Activated T-cell treated with anti-CD3 and anti-CD28 coated beads, Interleukin-2, amount 50 U/mL, for 48 hours (primary cell): Measurements from ENCODE around the gene STIP1.

ENCODE experiments used
- DNase-seq, 2 experiments: peaks; one replicate each; pipeline ENCODE4 v3.0.0-alpha.2; 2020

Gene STIP1

DNA sequence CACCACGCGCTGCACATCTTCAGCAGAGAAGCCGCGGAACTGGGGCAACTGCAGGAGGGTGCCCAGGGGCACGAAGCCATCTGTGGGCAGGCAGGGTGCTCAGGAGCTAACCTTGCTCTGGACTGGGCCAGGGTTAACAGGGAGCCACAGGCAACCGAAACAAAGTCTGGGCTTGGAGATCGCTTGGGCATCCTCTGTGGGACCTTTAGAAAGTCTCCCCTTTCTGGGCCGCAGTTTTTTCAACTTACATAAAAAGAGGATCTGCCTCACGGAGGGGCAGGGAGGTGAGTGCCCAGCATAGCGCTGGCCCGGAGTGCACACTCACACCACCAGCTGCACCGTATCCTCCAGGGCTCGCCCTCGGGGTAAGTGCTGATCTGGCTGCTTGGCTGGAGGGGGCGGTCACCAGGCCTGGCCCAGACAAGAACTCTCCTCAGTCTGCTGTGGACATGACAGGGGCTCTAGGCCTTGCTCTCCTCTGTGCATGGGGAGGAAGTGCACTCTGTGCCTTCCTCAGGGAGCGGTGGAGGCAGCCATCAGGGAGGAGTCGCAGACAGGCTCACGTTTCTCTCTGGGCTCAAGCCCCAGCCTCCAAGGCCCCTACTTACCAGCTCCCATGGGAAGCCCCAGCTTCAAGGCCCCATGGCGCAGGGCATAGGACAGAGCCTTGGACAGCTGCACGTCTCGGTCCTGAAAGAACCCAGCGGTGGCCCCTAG lies 39.1 kb downstream of the STIP1 start:
- peak in 1 of 2 experiments; percentile 45 for DNase-seq

DNA sequence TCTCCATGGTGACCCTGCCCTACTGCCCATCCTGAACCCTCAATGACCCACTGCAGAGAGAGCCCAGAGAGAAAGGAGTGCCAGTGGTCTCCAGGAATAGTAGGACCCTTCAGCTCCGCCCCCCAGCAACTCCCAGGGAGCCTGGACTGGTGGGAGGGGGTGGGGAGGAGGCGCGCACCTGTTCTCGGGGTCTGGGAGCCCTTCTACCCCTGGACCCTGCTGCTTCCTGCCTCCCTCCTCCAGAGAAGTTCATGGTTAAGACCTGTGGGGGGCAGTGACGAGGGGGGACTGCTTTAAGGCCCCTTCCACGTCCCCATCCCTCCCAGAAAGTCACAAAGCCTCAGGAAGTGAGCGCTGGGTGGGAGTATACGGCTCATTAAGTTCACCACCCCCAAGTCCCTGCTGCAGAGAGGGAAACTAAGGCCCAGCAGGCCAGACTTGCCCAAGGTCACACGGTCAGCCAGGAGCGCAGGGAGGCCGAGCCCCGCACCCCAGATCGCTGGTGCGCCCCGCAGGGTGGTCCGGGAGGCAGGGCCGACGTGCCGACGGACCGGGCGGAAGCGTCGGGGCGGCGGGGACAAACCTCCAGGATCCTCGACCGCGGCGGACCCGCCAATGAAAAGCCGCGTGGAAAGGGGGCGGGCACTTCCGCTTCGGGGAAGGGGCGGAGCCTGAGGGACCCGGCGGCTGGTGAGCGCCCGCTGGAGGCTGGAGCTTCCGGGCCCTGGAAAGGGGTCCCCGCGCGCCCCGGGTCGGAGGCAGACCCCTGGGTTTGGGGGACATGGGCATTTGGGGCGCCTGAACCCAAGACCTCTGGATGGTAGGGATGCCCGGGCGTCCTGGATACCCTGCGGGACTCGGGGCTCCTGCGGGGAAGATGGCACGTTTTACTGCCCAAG lies 39.9 kb downstream of the STIP1 start, which contains the start of the genes NUDT22 and TRPT1:
Gene NUDT22 (plus strand): TSS at position 667 of the 899 bp plus-strand sequence. CDS start 379 bp downstream, outside the sequence.
Gene TRPT1 (minus strand): TSS at position 579 of the 899 bp plus-strand sequence. CDS start 326 bp downstream, at position 253.
- DNase-seq: peak; percentile 98

DNA sequence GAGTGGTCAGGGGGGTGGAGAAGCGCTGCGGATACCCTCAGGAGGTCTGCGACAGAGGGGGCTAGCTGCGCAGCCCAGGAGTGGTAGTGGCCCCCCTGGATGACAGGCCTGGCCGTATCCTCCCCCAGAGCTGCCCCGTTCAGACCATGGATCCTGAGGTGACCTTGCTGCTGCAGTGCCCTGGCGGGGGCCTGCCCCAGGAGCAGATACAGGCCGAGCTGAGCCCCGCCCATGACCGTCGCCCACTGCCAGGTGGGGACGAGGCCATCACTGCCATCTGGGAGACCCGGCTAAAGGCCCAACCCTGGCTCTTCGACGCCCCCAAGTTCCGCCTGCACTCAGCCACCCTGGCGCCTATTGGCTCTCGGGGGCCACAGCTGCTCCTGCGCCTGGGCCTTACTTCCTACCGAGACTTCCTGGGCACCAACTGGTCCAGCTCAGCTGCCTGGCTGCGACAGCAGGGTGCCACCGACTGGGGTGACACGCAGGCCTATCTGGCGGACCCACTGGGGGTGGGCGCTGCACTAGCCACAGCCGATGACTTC lies 40.6 kb downstream of the STIP1 start:
- DNase-seq: peak; percentile 76 to 80

DNA sequence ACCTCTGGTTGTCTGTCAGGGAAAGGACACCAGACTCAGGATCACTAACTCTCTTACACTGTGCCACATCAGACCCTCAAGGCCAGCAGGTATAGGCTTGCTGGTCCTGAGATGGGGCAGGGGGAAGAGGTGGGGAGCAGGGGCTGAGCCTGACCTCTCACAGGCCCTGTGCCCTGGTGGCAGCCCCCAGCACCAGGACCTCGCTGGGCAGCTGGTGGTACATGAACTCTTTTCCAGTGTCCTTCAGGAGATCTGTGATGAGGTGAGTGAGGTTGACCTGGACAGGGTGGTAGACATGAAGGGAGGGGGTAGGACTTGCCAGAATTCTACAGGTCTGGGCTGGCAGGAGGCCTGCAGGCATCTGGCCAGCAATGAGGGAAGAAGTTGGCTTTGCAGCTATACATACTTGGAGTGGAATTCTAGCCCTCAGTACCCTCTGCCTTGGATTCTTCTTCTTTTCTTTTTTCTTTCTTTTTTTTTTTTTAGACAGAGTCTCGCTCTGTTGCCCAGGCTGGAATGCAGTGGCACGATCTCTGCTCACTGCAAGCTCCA lies 41.5 kb downstream of the STIP1 start:
- DNase-seq: no peak

DNA sequence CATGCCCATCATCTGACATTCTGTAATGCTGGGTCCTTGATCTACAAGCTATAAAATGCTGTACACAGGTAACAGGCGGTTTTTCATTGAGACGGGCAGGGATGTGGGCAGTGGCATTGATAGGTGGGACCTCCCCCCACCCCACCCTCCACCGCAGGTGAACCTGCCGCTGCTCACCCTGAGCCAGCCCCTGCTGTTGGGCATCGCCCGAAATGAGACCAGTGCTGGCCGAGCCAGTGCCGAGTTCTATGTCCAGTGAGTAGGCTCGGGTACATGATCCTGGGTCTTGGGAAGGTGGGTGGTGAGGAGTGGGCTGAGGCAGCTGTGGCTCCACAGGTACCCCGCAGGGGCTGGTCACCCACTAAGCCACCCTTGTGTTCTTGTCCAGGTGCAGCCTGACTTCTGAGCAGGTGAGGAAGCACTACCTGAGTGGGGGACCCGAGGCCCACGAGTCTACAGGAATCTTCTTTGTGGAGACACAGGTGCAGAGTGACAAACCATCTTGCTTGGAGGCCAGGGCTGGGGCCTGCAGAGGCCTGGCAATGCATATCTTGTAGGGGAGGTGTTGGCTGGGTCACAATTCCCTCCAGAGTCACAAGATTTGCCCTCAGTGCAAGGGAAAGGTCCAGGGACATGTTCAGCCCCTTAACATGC lies 43.2 kb downstream of the STIP1 start:
- DNase-seq: no peak

DNA sequence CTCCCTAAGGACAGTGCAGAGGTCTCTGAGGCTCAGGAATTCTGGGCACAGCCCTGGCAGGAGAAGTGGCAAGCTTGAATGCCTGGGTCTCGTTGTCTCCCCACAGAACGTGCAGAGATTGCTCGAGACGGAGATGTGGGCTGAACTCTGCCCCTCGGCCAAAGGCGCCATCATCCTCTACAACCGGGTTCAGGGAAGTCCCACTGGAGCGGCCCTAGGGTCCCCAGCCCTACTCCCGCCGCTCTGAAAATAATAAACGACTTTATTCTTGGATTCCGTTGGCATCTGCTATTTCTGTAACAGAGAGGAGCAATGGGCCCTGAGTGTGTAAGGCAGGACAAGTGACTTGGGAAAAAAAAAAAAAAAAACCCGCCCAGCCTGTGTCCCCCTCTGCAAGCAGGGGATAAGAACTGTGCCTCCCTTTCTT lies 43.8 kb downstream of the STIP1 start:
- no peak for DNase-seq

DNA sequence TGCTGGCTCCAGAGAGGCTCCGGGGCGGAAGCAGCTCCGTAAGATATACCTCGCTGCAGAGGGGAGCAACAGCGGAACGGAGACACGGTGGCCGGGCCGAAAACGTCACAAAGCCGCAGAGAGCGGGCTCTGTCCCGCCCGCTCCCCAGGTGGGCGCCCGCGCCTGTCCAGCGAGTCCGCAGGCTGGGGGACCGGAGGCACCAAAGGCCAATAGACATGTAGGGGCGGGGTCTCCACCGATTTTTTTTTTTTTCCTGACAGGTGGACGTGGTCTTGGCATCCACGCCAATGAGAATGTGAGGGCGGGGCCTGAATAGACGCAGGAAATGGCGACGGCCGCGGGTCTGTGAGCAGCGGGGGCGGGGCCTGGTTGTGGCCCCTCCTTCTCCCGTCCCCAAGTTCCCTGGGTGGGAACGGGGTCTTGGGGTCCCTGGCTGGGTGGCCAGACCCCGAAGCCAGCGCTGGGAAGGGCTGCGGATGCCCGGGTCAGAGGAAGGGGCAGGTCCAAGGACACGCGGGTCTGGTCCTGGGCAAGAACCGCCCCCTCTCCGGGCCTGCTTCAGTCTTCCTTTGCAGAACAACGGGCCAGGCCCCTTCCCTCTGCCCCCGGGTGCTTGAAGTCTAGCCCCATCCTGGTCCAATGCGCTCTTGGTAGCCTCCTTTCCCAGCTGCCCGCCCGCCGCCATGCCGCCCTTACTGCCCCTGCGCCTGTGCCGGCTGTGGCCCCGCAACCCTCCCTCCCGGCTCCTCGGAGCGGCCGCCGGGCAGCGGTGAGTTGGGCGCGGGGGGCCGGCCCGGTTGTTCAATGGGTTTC lies 44.4 kb downstream of the STIP1 start, which contains the start of gene DNAJC4:
Gene DNAJC4 (plus strand): TSS at position 378 of the 814 bp plus-strand sequence. CDS start 307 bp downstream, at position 685.
- DNase-seq: peak; percentile 90 to 93

DNA sequence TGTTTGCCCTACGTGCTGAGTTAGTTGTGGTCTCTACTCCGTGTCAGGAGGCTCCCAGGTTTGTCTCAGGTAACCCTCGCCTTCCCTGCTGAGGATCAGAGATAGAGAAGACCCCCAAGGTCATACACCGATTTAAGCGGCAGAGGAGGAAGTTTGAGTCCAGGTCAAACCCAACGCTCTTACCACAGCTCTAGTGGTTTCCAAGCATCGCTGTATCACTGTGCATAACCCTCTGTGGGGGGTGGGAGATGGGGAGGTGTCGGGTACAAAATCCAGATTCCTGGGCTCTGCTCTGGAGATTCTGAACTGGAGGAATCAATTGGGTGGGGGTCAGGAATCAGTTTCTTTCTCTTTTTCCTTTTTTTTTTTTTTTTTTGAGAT lies 45.0 kb downstream of the STIP1 start:
- no peak for DNase-seq

DNA sequence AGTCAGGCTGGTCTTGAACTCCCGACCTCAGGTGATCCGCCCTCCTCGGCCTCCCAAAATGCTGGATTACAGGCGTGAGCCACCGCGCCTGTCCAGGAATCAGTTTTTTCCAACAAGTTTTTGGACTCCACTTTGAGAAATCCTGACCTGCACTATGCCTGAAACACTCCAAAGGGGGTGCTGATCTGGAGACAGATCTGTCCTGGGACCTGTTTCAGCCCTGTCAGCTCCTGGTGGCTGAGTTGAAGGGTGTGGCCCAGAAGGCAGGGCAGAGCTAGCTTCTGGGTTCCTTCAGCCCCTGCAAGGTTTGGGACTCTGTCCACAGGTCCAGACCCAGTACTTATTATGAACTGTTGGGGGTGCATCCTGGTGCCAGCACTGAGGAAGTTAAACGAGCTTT lies 45.6 kb downstream of the STIP1 start:
- DNase-seq: no peak

DNA sequence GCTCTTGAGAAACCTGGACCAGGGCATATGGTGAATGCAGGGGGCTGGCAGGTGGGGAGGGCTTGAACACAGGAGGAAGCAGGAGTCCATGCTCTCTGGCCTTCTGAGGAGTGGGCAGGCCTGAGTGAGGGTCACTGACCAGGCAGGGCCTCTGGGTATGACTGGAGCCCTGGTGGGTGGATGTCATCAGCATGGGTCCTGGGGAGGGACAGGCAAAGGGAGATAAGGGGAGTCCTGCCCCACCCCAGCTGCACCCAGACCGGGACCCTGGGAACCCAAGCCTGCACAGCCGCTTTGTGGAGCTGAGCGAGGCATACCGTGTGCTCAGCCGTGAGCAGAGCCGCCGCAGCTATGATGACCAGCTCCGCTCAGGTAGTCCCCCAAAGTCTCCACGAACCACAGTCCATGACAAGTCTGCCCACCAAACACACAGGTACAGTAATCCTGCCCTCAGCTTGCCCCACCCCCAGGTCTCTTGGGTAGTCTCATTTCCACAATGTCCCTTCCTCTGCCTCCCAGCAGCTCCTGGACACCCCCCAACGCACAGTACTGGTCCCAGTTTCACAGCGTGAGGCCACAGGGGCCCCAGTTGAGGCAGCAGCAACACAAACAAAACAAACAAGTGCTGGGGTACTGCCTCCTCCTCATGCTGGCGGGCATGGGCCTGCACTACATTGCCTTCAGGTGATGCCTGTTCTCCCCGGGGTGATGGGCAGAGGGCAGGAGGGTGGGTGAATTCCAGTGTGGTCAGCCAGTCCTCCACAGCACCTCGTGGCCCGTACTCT lies 46.4 kb downstream of the STIP1 start:
- no peak for DNase-seq

DNA sequence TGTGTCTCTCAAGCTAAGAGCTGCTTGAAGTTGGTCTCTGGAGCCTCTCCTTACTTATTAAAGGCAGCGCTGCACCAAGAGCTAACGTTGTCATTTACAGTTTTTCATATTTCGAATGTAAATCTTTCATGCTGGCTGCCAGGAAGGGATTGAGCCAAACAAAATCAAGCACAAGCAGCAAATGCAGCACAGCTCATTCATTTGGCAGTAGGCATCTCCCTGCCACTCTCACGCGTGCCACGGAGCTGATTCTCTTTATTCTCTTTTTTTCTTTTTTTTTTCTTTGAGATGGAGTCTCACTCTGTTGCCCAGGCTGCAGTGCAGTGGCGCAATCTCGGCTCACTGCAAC lies 47.0 kb downstream of the STIP1 start:
- no peak for DNase-seq

DNA sequence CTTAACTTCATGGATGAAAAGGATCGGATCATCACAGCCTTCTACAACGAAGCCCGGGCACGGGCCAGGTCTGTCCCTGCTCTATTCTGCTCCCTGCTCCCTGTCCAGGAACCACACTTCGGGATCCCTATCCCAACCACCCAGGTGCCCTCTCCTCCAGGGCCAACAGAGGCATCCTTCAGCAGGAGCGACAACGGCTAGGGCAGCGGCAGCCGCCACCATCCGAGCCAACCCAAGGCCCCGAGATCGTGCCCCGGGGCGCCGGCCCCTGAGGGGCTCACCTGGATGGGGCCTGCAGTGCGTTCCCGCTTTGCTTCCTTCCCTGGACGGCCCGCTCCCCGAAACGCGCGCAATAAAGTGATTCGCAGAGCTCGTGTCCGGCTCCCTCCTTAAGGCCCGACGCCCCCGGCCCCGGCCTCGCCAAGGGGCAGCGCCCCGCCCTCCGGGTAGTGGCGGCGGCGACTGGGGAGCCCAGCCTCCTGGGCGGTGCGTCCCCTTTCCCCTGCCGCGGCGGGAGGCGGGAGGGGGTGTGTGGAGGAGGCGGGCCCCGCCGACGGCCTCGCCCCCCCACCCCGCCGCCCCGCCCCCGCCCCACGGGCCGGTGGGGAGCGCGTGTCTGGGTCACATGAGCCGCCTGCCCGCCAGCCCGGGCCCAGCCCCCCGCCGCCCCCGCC lies 48.1 kb downstream of the STIP1 start, which contains the start of gene VEGFB:
Gene VEGFB (plus strand): TSS at position 672 of the 674 bp plus-strand sequence. CDS start 250 bp downstream, outside the sequence.
- DNase-seq: peak; percentile 74 to 80

DNA sequence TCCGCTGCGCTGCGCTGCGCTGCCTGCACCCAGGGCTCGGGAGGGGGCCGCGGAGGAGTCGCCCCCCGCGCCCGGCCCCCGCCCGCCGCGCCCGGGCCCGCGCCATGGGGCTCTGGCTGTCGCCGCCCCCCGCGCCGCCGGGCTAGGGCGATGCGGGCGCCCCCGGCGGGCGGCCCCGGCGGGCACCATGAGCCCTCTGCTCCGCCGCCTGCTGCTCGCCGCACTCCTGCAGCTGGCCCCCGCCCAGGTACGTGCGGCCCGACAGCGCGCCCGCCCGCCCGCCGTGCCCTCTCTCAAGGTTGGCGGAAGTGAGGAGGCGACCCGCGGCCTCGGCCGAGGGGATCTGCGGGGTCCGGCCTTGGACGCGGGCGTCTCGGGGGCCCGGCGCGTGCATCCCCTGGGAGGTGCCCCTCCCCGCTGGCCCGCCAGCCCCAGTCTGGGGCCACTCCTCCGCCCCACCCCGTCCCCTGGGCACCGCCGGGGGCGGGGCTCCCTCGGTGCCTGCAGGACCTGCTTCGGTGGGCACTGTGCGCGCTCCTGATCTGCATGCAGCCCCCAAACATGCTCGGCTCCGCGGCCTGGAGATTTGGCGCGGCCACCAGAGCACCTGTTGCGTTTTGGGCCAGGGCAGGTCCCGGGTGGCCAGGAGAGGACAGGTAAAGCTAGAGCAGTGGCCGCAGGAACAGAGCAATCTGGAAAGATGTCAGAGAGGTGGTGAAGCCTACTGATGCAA lies 48.8 kb downstream of the STIP1 start:
- peak; percentile 65 to 77 for DNase-seq

DNA sequence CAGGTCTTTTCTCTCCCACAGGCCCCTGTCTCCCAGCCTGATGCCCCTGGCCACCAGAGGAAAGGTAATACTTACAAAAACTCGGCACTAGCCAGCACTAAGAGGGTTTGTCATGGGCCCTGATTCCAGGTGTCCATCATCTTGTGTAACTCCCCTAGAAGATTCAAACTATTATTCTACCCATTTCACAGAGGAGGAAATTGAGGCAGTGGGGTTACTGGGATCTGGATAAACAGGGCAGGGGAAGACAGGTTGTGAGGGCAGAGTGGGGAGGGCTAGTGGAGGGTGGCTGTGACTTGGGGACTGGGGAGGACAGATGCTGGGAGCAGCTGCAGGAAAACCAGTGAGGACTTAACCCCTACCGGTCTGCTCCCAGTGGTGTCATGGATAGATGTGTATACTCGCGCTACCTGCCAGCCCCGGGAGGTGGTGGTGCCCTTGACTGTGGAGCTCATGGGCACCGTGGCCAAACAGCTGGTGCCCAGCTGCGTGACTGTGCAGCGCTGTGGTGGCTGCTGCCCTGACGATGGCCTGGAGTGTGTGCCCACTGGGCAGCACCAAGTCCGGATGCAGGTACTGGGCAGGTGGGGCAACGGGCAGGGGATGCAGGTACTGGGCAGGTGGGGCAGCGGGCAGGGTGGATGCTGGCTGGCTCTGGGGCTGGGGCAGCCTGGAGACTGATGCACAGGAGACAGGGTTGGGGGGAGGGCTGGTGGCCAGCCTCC lies 49.6 kb downstream of the STIP1 start:
- DNase-seq: no peak

DNA sequence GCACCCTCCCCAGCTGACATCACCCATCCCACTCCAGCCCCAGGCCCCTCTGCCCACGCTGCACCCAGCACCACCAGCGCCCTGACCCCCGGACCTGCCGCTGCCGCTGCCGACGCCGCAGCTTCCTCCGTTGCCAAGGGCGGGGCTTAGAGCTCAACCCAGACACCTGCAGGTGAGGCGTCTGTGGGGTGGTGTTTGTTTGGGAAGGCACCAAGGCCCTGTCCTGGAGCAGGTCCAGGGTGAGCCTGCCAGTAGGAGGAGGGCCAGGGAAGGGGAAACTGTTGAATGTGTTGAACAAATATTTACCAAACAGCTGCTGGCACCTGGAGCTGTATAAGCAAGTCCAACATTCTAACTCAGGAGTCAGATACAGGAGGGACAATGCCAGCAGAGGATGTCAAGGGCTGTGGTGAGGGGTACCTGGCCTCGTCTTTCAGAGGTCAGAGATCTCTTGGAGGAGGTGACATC lies 51.5 kb downstream of the STIP1 start:
- DNase-seq: no peak

DNA sequence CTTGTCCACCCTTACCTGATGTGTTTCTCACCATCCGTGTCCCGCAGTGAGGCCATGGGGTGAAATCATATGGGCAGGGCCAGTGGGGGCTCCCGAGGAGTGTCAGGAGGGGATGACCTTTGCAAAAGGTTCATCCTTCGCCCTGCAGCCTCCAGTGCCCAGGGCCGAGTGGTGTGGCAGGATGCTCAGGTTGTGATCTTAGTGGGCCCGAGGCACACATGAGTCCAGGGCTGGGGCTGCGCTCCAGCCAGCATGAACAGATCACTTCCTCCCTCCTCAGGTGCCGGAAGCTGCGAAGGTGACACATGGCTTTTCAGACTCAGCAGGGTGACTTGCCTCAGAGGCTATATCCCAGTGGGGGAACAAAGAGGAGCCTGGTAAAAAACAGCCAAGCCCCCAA lies 52.1 kb downstream of the STIP1 start:
- DNase-seq: no peak

DNA sequence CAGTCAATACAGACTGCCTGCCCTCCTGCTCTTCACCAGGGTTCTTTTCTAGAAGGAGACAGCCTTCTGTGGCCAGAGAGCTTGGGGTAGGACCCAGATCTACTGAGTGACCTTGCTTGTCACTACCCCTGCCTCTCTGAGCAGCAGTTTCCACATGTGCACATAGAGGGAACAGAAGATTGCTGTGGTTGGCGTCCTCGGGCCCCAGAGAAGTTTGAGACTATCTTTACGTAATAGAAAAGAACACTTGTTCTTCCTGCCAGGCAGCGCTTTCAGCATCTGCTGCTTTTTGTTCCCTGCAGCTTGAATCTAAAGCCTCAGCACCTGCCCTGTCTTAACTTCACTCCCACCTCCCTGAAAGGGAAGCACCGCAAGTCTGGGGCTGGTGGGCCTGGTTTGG lies 53.0 kb downstream of the STIP1 start:
- DNase-seq: no peak

DNA sequence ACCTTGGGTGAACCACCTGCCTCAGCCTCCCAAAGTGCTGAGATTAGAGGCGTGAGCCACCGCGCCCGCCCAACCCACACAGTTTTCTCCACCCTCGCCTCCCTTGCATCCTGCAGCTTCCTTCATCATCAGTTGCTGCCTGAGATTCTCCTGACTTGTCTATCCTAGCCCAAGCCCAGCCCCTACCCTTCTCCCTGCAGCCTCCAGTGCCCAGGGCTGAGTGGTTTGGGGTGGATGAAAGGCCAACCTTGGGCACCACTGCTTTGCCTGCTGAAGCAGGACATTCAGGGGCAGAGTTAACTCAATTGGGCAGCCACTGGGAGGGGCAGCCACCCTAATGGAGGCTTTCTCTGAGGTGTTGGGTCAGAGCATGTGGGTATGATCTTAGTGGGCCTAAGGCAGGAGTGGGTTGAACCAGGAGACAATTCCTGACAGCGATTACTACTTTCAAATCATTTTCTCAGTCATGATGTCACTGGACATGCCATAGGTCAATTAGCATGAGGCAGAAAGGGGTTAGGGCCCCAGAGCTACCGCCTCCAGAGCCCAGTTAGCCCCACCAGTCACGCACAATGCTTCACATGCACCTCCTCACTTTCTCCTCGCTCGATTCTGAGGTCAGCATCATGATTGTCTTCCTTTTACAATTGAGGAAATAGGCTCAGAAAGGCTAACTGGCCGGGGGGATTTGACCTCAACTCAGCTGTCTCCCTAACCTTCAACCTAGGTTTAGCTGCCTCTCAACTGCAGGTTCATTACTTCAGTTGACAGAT lies 53.9 kb downstream of the STIP1 start:
- no peak for DNase-seq
